ENCODE measurements around the gene MUC16. TPM values are rescaled to one million over a fixed set of nuclear protein-coding genes. Genes with fewer than 3 reads are reported as not detected.
"Not testable (repeated sequence)": the region's sequence is repeated elsewhere in the genome, so short reads cannot be mapped to it uniquely, and the experiment has no call there.

The MUC16 gene
- total RNA-seq, 6 experiments from 2014 or later, result not detected

DNA sequence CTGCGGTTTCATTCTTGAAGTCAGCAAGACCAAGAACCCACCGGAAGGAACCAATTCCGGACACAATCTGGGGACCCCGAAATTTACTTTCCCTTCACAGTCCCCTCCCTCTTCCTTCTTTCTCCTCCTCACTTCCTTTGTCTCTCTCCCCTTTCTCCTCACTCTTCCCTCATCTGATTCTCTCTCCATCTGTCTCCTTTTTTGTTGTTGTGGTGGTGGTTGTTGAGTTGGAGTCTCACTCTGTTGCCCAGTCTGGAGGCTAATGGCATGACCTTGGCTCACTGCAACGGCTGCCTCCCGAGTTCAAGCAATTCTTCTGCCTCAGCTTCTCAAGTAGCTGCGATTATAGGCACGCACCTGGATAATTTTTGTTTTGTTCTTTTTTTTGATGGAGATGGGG lies 44.0 kb upstream of the MUC16 start:
- Mint-ChIP-seq H3K27me3 (ENCODE audit: insufficient read depth) (no peaks in the 10 kb centered on the region), H3K36me3 (ENCODE audit: low read depth) (no peaks in the 10 kb centered on the region; the same call in 1 of the 2 replicates), H3K4me1 (ENCODE audit: low read depth) (no peaks in the 10 kb centered on the region), H3K4me3 (no peak overlapping the region), H3K27ac (no peak overlapping the region), H3K9me3 (peaks cover 28% of the 10 kb centered on the region)
- TF ChIP-seq, protein P1, sequence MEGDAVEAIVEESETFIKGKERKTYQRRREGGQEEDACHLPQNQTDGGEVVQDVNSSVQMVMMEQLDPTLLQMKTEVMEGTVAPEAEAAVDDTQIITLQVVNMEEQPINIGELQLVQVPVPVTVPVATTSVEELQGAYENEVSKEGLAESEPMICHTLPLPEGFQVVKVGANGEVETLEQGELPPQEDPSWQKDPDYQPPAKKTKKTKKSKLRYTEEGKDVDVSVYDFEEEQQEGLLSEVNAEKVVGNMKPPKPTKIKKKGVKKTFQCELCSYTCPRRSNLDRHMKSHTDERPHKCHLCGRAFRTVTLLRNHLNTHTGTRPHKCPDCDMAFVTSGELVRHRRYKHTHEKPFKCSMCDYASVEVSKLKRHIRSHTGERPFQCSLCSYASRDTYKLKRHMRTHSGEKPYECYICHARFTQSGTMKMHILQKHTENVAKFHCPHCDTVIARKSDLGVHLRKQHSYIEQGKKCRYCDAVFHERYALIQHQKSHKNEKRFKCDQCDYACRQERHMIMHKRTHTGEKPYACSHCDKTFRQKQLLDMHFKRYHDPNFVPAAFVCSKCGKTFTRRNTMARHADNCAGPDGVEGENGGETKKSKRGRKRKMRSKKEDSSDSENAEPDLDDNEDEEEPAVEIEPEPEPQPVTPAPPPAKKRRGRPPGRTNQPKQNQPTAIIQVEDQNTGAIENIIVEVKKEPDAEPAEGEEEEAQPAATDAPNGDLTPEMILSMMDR (IDR thresholded peaks at IDR 0.05), result no peak
- DNase-seq, result no peak

DNA sequence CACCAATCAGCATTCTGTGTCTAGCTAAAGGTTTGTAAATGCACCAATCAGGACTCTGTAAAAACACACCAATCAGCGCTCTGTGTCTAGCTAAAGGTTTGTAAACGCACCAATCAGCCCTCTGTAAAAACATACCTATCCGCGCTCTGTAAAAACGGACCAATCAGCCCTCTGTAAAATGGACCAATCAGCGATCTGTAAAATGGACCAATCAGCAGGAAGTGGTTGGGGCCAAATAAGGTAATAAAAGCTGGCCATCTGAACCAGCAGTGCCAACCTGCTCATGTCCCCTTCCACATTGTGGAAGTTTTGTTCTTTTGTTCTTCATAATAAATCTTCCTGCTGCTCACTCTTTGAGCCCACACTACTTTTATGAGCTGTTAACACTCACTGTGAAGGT lies 43.5 kb upstream of the MUC16 start:
- H3K27ac Mint-ChIP-seq; H3K27me3 Mint-ChIP-seq (ENCODE audit: insufficient read depth); H3K4me3 Mint-ChIP-seq; DNase-seq; H3K4me1 Mint-ChIP-seq (ENCODE audit: low read depth); H3K36me3 Mint-ChIP-seq (ENCODE audit: low read depth): not testable (repeated sequence)
- peaks cover 27% of the 10 kb centered on the region for H3K9me3 Mint-ChIP-seq

DNA sequence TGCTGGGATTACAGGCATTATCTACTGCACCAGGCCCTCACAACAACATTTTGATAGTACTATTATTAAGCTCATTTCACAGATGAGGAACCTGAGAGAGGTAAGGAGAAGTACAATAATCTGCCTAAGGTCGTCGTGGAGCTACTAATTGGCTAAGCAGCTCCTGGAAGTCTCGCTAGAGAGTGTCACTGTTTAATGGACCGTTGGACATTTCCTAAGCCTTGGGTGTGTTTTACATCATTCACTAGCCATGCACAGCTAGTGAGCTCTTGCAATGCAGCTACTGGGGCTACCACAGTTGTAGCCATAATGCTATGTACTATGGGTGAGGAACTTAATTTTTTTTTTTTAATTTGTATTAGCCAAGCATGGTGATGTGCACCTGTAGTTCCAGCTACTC lies 42.7 kb upstream of the MUC16 start:
- no peak overlapping the region for H3K27ac Mint-ChIP-seq

DNA sequence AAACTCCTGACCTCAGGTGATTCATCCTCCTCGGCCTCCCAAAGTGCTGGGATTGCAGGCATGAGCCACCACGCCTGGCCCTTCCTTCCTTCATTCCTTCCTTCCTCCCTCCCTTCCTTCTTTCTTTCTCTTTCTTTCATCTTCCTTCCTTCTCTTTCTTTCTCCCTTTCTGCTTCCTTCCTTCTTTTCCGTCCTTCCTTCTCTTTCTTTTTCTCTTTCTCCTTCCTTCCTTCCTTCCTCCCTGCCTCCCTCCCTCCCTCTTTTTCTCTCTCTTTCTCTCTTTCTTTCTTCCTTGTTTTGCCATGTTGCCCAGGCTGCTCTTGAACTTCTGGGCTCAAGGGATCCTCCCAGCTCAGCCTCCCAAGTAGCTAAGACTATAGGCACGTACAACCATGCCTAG lies 36.5 kb upstream of the MUC16 start:
- TF ChIP-seq, protein P1 (IDR thresholded peaks at IDR 0.05), result no peak
- H3K9me3 Mint-ChIP-seq, result peaks cover 51% of the 10 kb centered on the region
- peaks cover 12% of the 10 kb centered on the region; the same call in 1 of the 2 replicates for H3K36me3 Mint-ChIP-seq (ENCODE audit: low read depth)
- H3K4me3 Mint-ChIP-seq, result no peak overlapping the region
- H3K4me1 Mint-ChIP-seq (ENCODE audit: low read depth), result no peaks in the 10 kb centered on the region
- H3K27ac Mint-ChIP-seq, result no peak overlapping the region
- DNase-seq, result no peak
- no peaks in the 10 kb centered on the region for H3K27me3 Mint-ChIP-seq (ENCODE audit: insufficient read depth)

More for the DNA sequence above, 42.7 kb upstream of the MUC16 start:
- Mint-ChIP-seq H3K4me3 (no peak overlapping the region), H3K27me3 (ENCODE audit: insufficient read depth) (no peaks in the 10 kb centered on the region), H3K36me3 (ENCODE audit: low read depth) (no peaks in the 10 kb centered on the region; the same call in 1 of the 2 replicates), H3K4me1 (ENCODE audit: low read depth) (no peaks in the 10 kb centered on the region), H3K9me3 (peaks cover 25% of the 10 kb centered on the region)
- no peak for DNase-seq
- TF ChIP-seq, protein P1 (IDR thresholded peaks at IDR 0.05), result no peak

DNA sequence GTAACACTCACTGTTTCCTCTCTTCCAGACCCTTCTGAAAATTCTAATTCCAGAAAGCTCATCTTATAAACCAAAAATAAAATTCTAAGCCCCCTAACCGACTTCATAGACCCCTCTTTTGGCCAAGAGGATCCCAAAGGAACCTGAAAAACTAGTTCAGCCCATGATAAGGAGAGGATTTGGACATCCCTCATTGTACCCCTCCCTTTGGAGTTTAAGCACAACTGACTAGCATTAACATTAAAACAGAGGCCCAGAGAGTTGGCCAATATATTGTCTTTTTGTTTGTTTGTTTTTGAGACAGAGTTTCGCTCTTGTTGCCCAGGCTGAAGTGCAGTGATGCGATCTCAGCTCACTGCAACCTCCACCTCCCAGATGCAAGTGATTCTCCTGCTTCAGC lies 34.2 kb upstream of the MUC16 start:
- peaks cover 12% of the 10 kb centered on the region; the same call in 1 of the 2 replicates for H3K36me3 Mint-ChIP-seq (ENCODE audit: low read depth)
- H3K4me3 Mint-ChIP-seq, result no peak overlapping the region
- TF ChIP-seq, protein P1 (IDR thresholded peaks at IDR 0.05), result no peak
- no peaks in the 10 kb centered on the region for H3K4me1 Mint-ChIP-seq (ENCODE audit: low read depth)
- H3K9me3 Mint-ChIP-seq, result peaks cover 45% of the 10 kb centered on the region
- no peak overlapping the region for H3K27ac Mint-ChIP-seq
- no peak for DNase-seq
- H3K27me3 Mint-ChIP-seq (ENCODE audit: insufficient read depth), result no peaks in the 10 kb centered on the region; the same call in 1 of the 2 replicates

DNA sequence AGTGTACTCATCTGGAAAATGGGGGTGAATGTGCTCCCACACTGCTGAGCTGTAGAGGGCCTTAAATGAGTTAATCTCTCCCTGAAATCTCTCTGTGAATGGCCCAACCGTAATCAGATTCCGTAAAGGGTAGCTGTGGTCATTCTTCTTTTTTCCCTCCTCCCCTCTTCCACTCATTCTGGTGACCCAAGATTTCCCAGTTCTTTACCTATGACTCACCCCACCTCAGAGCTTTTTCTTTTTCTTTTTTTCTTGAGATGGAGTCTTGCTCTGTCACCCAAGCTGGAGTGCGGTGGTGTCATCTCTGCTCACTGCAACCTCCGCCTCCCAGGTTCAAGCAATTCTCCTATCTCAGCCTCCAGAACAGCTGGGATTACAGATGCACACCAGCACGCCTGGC lies 33.3 kb upstream of the MUC16 start:
- H3K27ac Mint-ChIP-seq, result no peak overlapping the region
- TF ChIP-seq, protein P1 (IDR thresholded peaks at IDR 0.05), result no peak
- peaks cover 52% of the 10 kb centered on the region for H3K9me3 Mint-ChIP-seq
- H3K27me3 Mint-ChIP-seq (ENCODE audit: insufficient read depth), result no peaks in the 10 kb centered on the region; the same call in 1 of the 2 replicates
- no peak overlapping the region for H3K4me3 Mint-ChIP-seq
- no peak for DNase-seq
- H3K4me1 Mint-ChIP-seq (ENCODE audit: low read depth), result no peaks in the 10 kb centered on the region
- H3K36me3 Mint-ChIP-seq (ENCODE audit: low read depth), result peaks cover 12% of the 10 kb centered on the region; the same call in 1 of the 2 replicates
